Erythroblast (primary cell): Measurements from ENCODE around the gene TBCB.

Experiments
- GATA1 ChIP-seq: IDR thresholded peaks from 2 replicates; pipeline ENCODE4 v1.6.1; 2011; ENCODE audit warnings: low read depth, mild to moderate bottlenecking, control low read depth, low read length, moderate library complexity
- POLR2A ChIP-seq: IDR thresholded peaks from 2 replicates; pipeline ENCODE4 v1.6.1; 2011; ENCODE audit warnings: mild to moderate bottlenecking, low read length

DNA sequence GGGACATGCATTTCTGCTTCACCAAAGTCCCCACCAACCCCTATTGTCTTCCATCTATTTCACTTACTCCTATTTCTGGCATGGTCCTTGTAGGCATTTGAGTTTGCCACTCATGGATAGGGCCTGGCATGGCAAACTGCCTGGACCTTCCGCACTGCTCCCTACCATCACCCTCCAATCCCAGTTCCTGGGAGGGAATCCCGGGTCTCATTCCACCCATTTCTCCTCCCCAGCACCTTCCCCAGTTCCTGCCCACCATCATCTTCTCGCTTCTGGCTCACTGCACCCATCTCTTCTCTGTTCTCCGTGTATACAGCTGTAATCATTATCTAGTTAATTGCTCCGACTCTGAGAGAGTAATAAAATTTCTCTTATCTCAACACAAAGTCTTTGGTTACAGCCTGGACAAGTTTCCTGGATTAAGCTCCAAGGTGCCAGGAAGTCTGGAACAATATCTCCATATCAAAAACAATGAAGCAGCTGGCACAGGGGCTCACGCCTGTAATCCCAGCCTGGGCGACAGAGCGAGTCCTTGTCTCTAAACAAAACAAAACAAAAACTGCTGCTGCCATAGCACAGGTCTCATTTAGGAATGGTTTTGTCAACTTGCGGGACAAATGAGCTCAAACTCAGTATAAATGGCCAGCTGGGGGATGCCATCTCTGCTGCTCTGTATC is 54.0 kb downstream of the TBCB start:
- TF ChIP-seq POLR2A (no peak), GATA1 (no peak)
